GM23248 (cell line): Measurements from ENCODE around the gene MIA2.

Experiments used
- EZH2 ChIP-seq: fragments of 200-600 bp; sonication (generic); IDR thresholded peaks from 2 replicates; pipeline ENCODE4 v1.6.1; 2018; ENCODE audit warnings: antibody characterized with exemption, mild to moderate bottlenecking; ENCODE audit not compliant: insufficient read depth, poor library complexity, severe bottlenecking
- EZH2phosphoT487 ChIP-seq: fragments of 200-600 bp; sonication (generic); IDR thresholded peaks from 2 replicates; pipeline ENCODE4 v1.6.1; 2018; ENCODE audit warnings: antibody characterized with exemption, moderate library complexity, mild to moderate bottlenecking, low read depth; ENCODE audit not compliant: insufficient read depth

DNA sequence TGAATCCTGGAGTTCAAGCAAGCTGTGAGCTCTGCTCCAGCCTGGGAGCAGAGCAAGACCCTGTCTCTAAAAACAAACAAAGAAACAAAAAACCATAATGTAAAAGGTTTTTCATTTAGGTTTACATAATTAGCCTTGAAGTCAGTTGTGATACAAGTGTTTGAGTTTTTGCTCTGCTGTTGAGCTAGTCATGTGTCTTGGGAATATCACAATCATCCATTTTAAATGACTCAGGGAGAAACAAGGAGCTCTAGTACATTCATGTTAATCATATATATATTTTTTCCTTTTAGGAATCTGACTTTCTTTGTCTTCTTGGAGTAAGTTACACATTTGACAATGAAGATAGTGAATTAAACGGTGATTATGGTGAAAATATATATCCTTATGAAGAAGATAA lies 12.9 kb downstream of the MIA2 start:
- TF ChIP-seq EZH2 (no peak), EZH2phosphoT487 (no peak)
